ENCODE measurements around the gene PIK3R3.
A peak's percentile ranks its signal among the peaks of the same experiment; 100 is the strongest.
"Not testable (repeated sequence)": the region's sequence is repeated elsewhere in the genome, so short reads cannot be mapped to it uniquely, and the experiment has no call there.

PIK3R3 gene

DNA sequence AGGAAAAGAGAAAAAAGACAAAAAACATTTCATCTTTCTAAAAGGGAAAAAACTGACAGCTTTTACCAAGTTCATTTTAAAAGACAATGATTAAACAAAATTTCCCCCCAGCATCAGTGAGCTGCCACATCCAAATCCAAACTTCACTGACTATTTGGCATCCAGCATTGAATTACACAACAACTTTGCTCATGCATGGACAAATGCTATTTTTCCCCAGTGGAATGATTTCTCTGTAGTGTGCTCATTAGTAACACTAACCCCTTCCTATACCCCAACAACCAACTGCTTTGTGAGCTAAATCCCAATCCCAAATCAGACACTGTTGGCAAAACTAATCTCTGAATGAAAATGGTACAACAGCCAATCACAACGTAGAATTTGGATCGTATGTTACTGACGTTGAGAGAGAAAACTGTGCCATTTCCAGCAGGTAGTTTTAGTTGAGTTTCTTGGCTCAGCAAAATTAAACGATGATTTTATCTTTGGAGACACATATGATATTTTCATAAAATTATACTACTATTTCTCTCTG is 37.9 kb downstream of the PIK3R3 start:
- H3K9me3 ChIP-seq (ENCODE audit: low read depth, low read length): peaks cover 2% of the 10 kb centered on the region; the same call in 1 of the 2 replicates
- TF ChIP-seq POLR2AphosphoS5 (IDR thresholded peaks at IDR 0.05; ENCODE audit: borderline replicate concordance, low read depth, low read length) (no peak), FOXP2 (optimal IDR thresholded peaks at IDR 0.05; ENCODE audit: control extremely low read depth, extremely low read length, insufficient read depth) (no peak), EZH2 (IDR thresholded peaks at IDR 0.05) (no peak)
- DNase-seq (ENCODE audit: low read depth, low spot score): no peak
- H3K4me3 ChIP-seq: no peak overlapping the region
- H3K27ac ChIP-seq: no peak overlapping the region
- H3K36me3 ChIP-seq (ENCODE audit: insufficient read depth, low read length): no peaks in the 10 kb centered on the region
- no peak overlapping the region for H3K9ac ChIP-seq (ENCODE audit: insufficient read length)

DNA sequence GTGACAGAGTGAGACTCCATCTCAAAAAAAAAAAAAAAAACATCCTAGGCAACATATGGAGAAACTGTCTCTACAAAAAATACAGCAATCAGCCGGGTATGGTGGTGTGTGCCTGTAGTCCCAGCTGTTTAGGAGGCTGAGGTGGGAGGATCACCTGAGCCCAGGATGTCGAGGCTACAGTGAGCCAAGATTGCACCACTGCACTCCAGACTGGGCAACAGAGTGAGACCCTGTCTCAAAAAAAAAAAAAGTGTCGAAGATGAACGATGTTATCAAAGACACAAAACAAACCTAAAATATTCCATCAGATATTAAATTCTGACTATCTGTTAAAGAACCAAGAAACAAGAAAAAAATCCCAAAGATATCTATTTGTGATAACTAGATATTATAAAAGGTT is 38.6 kb downstream of the PIK3R3 start:
- H3K36me3 ChIP-seq (ENCODE audit: insufficient read depth, low read length); H3K27ac ChIP-seq; H3K4me3 ChIP-seq; DNase-seq (ENCODE audit: low read depth, low spot score); H3K9ac ChIP-seq (ENCODE audit: insufficient read length); H3K9me3 ChIP-seq (ENCODE audit: low read depth, low read length): not testable (repeated sequence)

DNA sequence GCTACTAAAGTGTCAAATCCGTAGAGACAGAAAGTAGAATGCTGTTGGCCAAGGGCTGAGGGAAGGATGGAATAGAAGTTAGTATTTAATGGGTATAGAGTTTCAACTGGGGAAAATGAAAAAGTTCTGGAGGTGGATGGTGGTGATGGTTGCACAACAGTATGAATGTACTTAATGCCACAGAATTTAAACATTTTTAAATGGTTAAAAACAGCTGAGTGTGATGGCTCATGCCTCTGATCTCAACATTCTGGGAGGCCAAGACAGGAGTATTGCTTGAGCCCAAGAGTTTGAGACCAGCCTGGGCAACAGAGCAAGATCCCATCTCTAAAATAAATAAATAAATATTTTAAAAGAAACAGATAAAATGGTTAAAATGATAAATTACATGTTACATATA is 44.5 kb downstream of the PIK3R3 start:
- Histone ChIP-seq H3K27ac (no peak overlapping the region), H3K9ac (ENCODE audit: insufficient read length) (no peak overlapping the region), H3K4me3 (no peak overlapping the region), H3K36me3 (ENCODE audit: insufficient read depth, low read length) (no peaks in the 10 kb centered on the region; the same call in 1 of the 2 replicates), H3K9me3 (ENCODE audit: low read depth, low read length) (no peaks in the 10 kb centered on the region; the same call in 1 of the 2 replicates)
- no peak for TF ChIP-seq EZH2 (IDR thresholded peaks at IDR 0.05)
- no peak for TF ChIP-seq FOXP2 (optimal IDR thresholded peaks at IDR 0.05; ENCODE audit: control extremely low read depth, extremely low read length, insufficient read depth)
- no peak for TF ChIP-seq POLR2AphosphoS5 (IDR thresholded peaks at IDR 0.05; ENCODE audit: borderline replicate concordance, low read depth, low read length)
- no peak for DNase-seq (ENCODE audit: low read depth, low spot score)

DNA sequence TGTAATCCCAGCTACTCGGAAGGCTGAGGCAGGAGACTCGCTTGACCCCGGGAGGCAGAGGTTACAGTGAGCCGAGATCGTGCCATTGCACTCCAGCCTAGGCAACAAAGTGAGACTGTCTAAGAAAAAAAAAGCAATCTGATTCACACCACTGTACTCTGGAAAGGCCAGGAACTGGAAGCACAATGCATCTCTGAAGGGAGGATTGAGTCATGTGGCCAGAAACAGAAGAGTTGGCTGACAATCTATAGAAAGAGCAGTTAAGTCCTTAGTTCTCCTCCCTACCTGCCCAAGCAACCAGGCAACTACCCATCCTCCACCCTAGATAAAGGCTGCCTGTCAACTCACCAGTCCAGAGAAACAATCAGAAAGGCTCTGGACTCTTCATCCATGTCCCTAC is 45.9 kb downstream of the PIK3R3 start:
- Histone ChIP-seq H3K36me3 (ENCODE audit: insufficient read depth, low read length) (no peaks in the 10 kb centered on the region; the same call in 1 of the 2 replicates), H3K9me3 (ENCODE audit: low read depth, low read length) (no peaks in the 10 kb centered on the region; the same call in 1 of the 2 replicates), H3K9ac (ENCODE audit: insufficient read length) (no peak overlapping the region), H3K27ac (no peak overlapping the region), H3K4me3 (no peak overlapping the region)
- no peak for DNase-seq (ENCODE audit: low read depth, low spot score)
- no peak for TF ChIP-seq FOXP2 (optimal IDR thresholded peaks at IDR 0.05; ENCODE audit: control extremely low read depth, extremely low read length, insufficient read depth)
- no peak for TF ChIP-seq EZH2 (IDR thresholded peaks at IDR 0.05)
- TF ChIP-seq POLR2AphosphoS5 (IDR thresholded peaks at IDR 0.05; ENCODE audit: borderline replicate concordance, low read depth, low read length): no peak

DNA sequence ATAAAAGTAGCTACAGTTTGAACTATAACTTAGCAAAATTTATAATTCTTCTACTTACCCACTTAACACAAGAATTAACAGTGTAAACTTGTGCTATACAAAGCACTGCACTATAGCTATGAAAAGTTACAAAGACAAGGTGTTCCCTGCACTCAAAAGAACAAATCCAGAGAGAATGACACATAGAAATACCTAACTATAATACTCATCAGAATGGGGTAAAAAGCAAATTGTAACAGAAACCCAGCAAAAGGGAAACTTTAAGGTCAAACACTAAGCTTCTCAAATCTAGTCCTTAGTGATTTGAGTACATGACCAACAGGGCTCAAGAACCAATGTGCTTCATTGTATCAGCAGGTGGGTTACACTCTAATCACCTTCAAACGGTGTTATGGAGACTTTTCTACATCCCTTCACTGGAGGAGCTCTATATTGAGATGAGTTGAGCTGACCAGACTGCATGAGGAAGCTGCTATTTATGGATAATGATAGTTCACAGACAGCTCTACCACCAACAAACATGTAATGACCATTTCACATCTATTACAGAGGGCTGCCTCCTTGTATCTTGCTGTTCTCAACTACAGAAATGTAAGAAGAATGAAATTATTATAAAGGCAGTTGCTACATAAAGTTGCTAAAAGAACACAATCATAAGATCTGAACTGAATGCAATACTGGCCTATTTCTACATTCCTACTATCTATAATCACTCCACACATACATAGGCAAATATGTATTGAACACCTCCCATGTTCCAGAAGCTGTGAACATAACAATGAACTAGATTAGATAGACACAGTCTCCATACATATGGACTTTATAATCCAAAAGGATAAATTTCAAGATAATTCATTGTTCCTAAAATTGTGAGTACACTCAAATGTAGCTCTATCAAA is 47.6 kb downstream of the PIK3R3 start:
- Histone ChIP-seq H3K27ac (no peak overlapping the region), H3K9me3 (ENCODE audit: low read depth, low read length) (no peaks in the 10 kb centered on the region; the same call in 1 of the 2 replicates), H3K4me3 (no peak overlapping the region), H3K36me3 (ENCODE audit: insufficient read depth, low read length) (no peaks in the 10 kb centered on the region; the same call in 1 of the 2 replicates), H3K9ac (ENCODE audit: insufficient read length) (no peak overlapping the region)
- no peak for TF ChIP-seq FOXP2 (optimal IDR thresholded peaks at IDR 0.05; ENCODE audit: control extremely low read depth, extremely low read length, insufficient read depth)
- TF ChIP-seq EZH2 (IDR thresholded peaks at IDR 0.05): no peak
- TF ChIP-seq POLR2AphosphoS5 (IDR thresholded peaks at IDR 0.05; ENCODE audit: borderline replicate concordance, low read depth, low read length): no peak
- no peak for DNase-seq (ENCODE audit: low read depth, low spot score)

DNA sequence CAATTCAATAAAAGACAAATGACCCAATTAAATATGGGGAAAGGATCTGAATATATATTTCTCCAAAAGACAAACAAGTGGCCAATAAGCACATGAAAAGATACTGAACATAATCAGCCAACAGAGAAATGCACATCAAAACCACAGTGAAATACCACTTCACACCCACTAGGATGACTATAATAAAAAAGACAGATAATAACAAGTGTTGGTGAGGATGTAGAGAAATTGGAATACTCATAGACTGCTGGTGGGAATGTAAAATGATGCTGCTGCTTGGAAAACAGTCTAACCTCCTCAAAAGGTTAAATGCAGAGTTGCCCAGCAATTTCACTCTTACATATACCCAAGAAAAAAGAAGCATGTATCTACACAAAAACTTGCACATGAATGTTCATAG is 48.9 kb downstream of the PIK3R3 start:
- Histone ChIP-seq H3K4me3 (no peak overlapping the region), H3K9ac (ENCODE audit: insufficient read length) (no peak overlapping the region), H3K27ac (no peak overlapping the region), H3K36me3 (ENCODE audit: insufficient read depth, low read length) (no peaks in the 10 kb centered on the region; the same call in 1 of the 2 replicates), H3K9me3 (ENCODE audit: low read depth, low read length) (no peaks in the 10 kb centered on the region; the same call in 1 of the 2 replicates)
- no peak for TF ChIP-seq FOXP2 (optimal IDR thresholded peaks at IDR 0.05; ENCODE audit: control extremely low read depth, extremely low read length, insufficient read depth)
- TF ChIP-seq EZH2 (IDR thresholded peaks at IDR 0.05): no peak
- no peak for TF ChIP-seq POLR2AphosphoS5 (IDR thresholded peaks at IDR 0.05; ENCODE audit: borderline replicate concordance, low read depth, low read length)
- DNase-seq (ENCODE audit: low read depth, low spot score): no peak

DNA sequence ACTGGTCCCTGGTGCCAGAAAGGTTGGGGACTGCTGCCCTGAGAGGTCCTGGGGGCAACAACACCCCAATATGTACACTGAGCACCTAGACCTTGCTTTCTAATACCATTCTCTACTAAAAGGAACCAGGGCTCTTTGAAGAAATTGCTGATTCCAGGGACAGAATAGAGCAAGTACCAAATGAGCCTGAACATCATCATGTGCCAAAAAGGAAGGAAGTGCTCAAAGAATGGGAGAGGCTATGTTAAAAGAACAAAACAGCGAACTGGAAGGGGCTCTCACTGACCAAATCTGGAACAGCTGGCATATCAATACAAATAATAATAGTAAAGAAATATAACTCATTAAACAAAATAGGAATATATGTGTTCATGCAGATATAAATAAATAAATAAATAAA is 50.8 kb downstream of the PIK3R3 start:
- no peak for TF ChIP-seq EZH2 (IDR thresholded peaks at IDR 0.05)
- no peak for TF ChIP-seq FOXP2 (optimal IDR thresholded peaks at IDR 0.05; ENCODE audit: control extremely low read depth, extremely low read length, insufficient read depth)
- TF ChIP-seq POLR2AphosphoS5 (IDR thresholded peaks at IDR 0.05; ENCODE audit: borderline replicate concordance, low read depth, low read length): no peak
- no peaks in the 10 kb centered on the region; the same call in 1 of the 2 replicates for H3K36me3 ChIP-seq (ENCODE audit: insufficient read depth, low read length)
- H3K9ac ChIP-seq (ENCODE audit: insufficient read length): no peak overlapping the region
- DNase-seq (ENCODE audit: low read depth, low spot score): no peak
- peak overlapping the region; percentile 51 for H3K4me3 ChIP-seq
- no peaks in the 10 kb centered on the region; the same call in 1 of the 2 replicates for H3K9me3 ChIP-seq (ENCODE audit: low read depth, low read length)
- H3K27ac ChIP-seq: peak overlapping the region; percentile 71

DNA sequence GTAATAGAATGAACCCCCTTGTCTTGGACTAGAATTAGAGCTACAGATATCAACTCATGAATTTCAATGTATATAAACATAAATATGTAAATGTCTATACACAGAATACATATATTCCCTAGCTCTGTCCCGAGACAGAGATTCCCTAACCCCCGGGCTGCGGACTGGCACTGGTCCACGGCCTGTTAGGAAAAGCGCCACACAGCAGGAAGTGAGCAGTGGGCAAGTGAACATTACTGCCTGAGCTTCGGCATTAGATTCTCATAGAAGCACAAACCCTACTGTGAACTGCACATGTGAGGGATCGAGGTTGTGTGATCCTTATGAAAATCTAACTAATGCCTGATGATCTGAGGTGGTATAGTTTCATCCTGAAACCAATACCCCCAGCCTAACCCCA is 51.2 kb downstream of the PIK3R3 start:
- DNase-seq (ENCODE audit: low read depth, low spot score): no peak
- Histone ChIP-seq H3K36me3 (ENCODE audit: insufficient read depth, low read length) (no peaks in the 10 kb centered on the region; the same call in 1 of the 2 replicates), H3K9me3 (ENCODE audit: low read depth, low read length) (no peaks in the 10 kb centered on the region; the same call in 1 of the 2 replicates), H3K4me3 (peak overlapping the region; percentile 51), H3K27ac (peak overlapping the region; percentile 71), H3K9ac (ENCODE audit: insufficient read length) (no peak overlapping the region)
- no peak for TF ChIP-seq EZH2 (IDR thresholded peaks at IDR 0.05)
- no peak for TF ChIP-seq FOXP2 (optimal IDR thresholded peaks at IDR 0.05; ENCODE audit: control extremely low read depth, extremely low read length, insufficient read depth)
- TF ChIP-seq POLR2AphosphoS5 (IDR thresholded peaks at IDR 0.05; ENCODE audit: borderline replicate concordance, low read depth, low read length): no peak

All from SK-N-MC (cell line).